Gastrocnemius medialis (tissue), 4 donors: ENCODE results near the gene ATRNL1. TPM values are rescaled to one million over a fixed set of nuclear protein-coding genes. Genes with fewer than 3 reads are reported as not detected.

Experiments used
- ATAC-seq, 2 donors: fragments of 150-250 bp; one replicate each; pipeline ENCODE4 v1.9.1; 2016
- DNase-seq, 2 donors: peaks; one replicate each; pipeline ENCODE4 v3.0.0-alpha.2; 2019
- H3K27ac ChIP-seq, 4 donors: fragments of 200-600 bp; sonication (generic); 1 replicate in 1 of 4; 2 replicates in 3 of 4; pipeline ENCODE4 v1.5.1; 2016 to 2018; ENCODE audit warnings: mild to moderate bottlenecking in 2 of 4, moderate library complexity in 1 of 4
- H3K27me3 ChIP-seq, 3 donors: fragments of 200-600 bp; sonication (generic) in 2 of 3; 1 replicate in 1 of 3; 2 replicates in 2 of 3; pipeline versions ENCODE4 v1.5.1 to v1.6.0; 2016 to 2019; ENCODE audit warnings: mild to moderate bottlenecking in 1 of 3, moderate library complexity in 1 of 3
- H3K36me3 ChIP-seq, 2 donors: fragments of 200-600 bp; sonication (generic) in 1 of 2; one replicate each; pipeline ENCODE4 v1.5.1; 2017 to 2018
- H3K4me1 ChIP-seq, 2 donors: fragments of 200-600 bp; sonication (generic) in 1 of 2; one replicate each; pipeline ENCODE4 v1.5.1; 2016 to 2017; ENCODE audit warnings: mild to moderate bottlenecking in 2 of 2
- H3K4me3 ChIP-seq, 4 donors: fragments of 200-600 bp; sonication (generic) in 3 of 4; 1 replicate in 1 of 4; 2 replicates in 3 of 4; pipeline ENCODE4 v1.5.1; 2016 to 2019; ENCODE audit warnings: mild to moderate bottlenecking in 2 of 4
- H3K9me3 ChIP-seq, 3 donors: fragments of 200-600 bp; sonication (generic) in 2 of 3; 1 replicate in 1 of 3; 2 replicates in 2 of 3; pipeline ENCODE4 v1.5.1; 2016 to 2019
- POLR2A ChIP-seq, 2 donors: fragments of 450-650 bp; IDR thresholded peaks; one replicate each; pipeline ENCODE4 v1.6.1; 2017; ENCODE audit warnings: antibody characterized with exemption in 2 of 2, mild to moderate bottlenecking in 2 of 2, moderate library complexity in 2 of 2
- in situ Hi-C, 4 donors: fragments of 200-750 bp; cut with MboI; loops; one replicate each; pipeline versions ENCODE4 v1.15.0 to v1.8.0; 2017; ENCODE audit warnings: low sequenced_read_pairs in 4 of 4
- intact Hi-C: fragments of 100-400 bp; cut with DNase I; formaldehyde crosslinking; loops from one replicate; pipeline ENCODE4 v1.15.1; 2023; ENCODE audit warnings: low total_unique reads
- total RNA-seq, 4 donors: library from RNA; depleted of rRNA; stranded (reverse); fragments of >200 nt; gene quantifications; one replicate each; pipeline versions ENCODE4 v1.1.0 to v1.2.3, GENCODE V29; 2016
- TF ChIP-seq, protein P1 (sequence below), 5 experiments: fragments of 450-650 bp in 3 of 5; fragments of 200-600 bp in 2 of 5; sonication (generic) in 2 of 5; IDR thresholded peaks in 4 of 5; conservative IDR thresholded peaks in 1 of 5; 1 replicate in 4 of 5; 2 replicates in 1 of 5; pipeline ENCODE4 v1.5.1; 2016 to 2019; ENCODE audit warnings: antibody characterized with exemption in 5 of 5, mild to moderate bottlenecking in 3 of 5, moderate library complexity in 3 of 5

Gene ATRNL1
- total RNA-seq, 4 donors from 2014 or later: 1.6 to 10.8 (median 3.8) TPM

GRCh38 chr10:115059301-115059898 lies 33.8 kb upstream of the ATRNL1 start:
- Histone ChIP-seq H3K4me3 (no peak overlapping the region), H3K36me3 (no peaks in the 10 kb centered on the region), H3K9me3 (no peaks in the 10 kb centered on the region), H3K27ac (no peak overlapping the region), H3K4me1 (no peaks in the 10 kb centered on the region), H3K27me3 (no peaks in the 10 kb centered on the region)
- DNase-seq (no peak), ATAC-seq (no peak)
- intact Hi-C loops (no loop called here), in situ Hi-C loops (no loop called here)
- no peak for TF ChIP-seq POLR2A (IDR thresholded peaks at IDR 0.05)
- TF ChIP-seq, protein P1, sequence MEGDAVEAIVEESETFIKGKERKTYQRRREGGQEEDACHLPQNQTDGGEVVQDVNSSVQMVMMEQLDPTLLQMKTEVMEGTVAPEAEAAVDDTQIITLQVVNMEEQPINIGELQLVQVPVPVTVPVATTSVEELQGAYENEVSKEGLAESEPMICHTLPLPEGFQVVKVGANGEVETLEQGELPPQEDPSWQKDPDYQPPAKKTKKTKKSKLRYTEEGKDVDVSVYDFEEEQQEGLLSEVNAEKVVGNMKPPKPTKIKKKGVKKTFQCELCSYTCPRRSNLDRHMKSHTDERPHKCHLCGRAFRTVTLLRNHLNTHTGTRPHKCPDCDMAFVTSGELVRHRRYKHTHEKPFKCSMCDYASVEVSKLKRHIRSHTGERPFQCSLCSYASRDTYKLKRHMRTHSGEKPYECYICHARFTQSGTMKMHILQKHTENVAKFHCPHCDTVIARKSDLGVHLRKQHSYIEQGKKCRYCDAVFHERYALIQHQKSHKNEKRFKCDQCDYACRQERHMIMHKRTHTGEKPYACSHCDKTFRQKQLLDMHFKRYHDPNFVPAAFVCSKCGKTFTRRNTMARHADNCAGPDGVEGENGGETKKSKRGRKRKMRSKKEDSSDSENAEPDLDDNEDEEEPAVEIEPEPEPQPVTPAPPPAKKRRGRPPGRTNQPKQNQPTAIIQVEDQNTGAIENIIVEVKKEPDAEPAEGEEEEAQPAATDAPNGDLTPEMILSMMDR (IDR thresholded peaks at IDR 0.05 in 4 of 5, conservative IDR thresholded peaks at IDR 0.05 in 1 of 5): no peak

- no peak for DNase-seq
- Histone ChIP-seq H3K27ac (no peak overlapping the region), H3K9me3 (no peaks in the 10 kb centered on the region), H3K27me3 (no peaks in the 10 kb centered on the region), H3K4me3 (no peak overlapping the region), H3K36me3 (no peaks in the 10 kb centered on the region), H3K4me1 (no peaks in the 10 kb centered on the region)
- in situ Hi-C loops: no loop called here
- intact Hi-C loops: no loop called here
- ATAC-seq: no peak
- TF ChIP-seq, protein P1 (IDR thresholded peaks at IDR 0.05 in 4 of 5, conservative IDR thresholded peaks at IDR 0.05 in 1 of 5): no peak
- no peak for TF ChIP-seq POLR2A (IDR thresholded peaks at IDR 0.05)
These were observed 29.2 kb upstream of the ATRNL1 start for GRCh38 chr10:115063701-115064658.

DNA sequence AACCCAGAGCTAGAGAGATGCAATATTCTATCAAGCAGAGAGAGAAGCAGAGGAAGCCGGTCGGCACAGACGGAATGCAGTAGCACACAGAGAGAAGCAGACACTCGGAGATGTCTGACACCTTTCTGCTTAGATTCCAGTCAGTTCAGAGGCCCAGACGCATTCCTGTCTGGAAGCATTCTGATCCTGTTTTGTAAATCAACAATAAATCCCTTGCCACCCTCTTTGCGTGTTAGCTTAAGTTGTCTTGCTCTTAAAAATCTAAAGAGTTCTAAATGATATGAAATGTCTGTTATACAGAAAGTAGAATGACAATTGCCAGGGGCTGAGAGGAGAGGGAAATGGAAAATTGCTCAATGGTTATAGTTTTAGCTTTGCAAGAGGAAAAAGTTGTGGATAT lies 27.4 kb upstream of the ATRNL1 start:
- H3K27me3 ChIP-seq: no peaks in the 10 kb centered on the region

DNA sequence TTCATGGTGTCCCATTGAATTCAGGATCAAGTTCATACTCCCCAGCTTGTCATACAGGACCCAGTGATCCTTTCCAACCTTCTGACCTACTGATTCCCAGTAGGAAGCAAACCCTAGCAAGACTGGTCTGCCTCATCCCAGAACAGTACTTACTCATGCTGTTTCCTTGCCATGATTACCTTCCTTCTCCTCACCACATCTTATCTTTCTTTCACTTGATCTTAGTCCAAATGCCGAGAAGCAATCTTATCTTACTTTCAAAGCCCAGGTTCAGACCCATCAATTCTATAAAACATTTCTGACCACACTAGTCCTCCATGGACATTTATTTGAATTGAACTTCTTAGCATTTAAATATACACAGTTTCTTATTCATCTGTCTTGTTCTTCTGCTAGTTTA lies 26.6 kb upstream of the ATRNL1 start:
- no peaks in the 10 kb centered on the region for H3K36me3 ChIP-seq
- H3K4me3 ChIP-seq: no peak overlapping the region
- DNase-seq: no peak
- in situ Hi-C loops (no loop called here), intact Hi-C loops (no loop called here)
- no peak for ATAC-seq
- H3K27me3 ChIP-seq: no peaks in the 10 kb centered on the region
- no peaks in the 10 kb centered on the region for H3K4me1 ChIP-seq
- no peaks in the 10 kb centered on the region for H3K9me3 ChIP-seq
- H3K27ac ChIP-seq: no peak overlapping the region
- TF ChIP-seq, protein P1 (IDR thresholded peaks at IDR 0.05 in 4 of 5, conservative IDR thresholded peaks at IDR 0.05 in 1 of 5): no peak
- no peak for TF ChIP-seq POLR2A (IDR thresholded peaks at IDR 0.05)

More for the DNA sequence above, 27.4 kb upstream of the ATRNL1 start:
- no peaks in the 10 kb centered on the region for H3K9me3 ChIP-seq
- in situ Hi-C loops: no loop called here
- no peak overlapping the region for H3K4me3 ChIP-seq
- no peak for TF ChIP-seq POLR2A (IDR thresholded peaks at IDR 0.05)
- TF ChIP-seq, protein P1 (IDR thresholded peaks at IDR 0.05 in 4 of 5, conservative IDR thresholded peaks at IDR 0.05 in 1 of 5): no peak
- intact Hi-C loops: no loop called here
- no peaks in the 10 kb centered on the region for H3K4me1 ChIP-seq
- no peak overlapping the region for H3K27ac ChIP-seq
- DNase-seq (no peak), ATAC-seq (no peak)
- H3K36me3 ChIP-seq: no peaks in the 10 kb centered on the region
